OCI-LY7 (cell line): ENCODE results near the gene ZNF655.

ENCODE experiments used
- CTCF ChIP-seq: fragments of 200-600 bp; sonication (generic); conservative IDR thresholded peaks from 2 replicates; pipeline ENCODE4 v1.5.1; 2014; ENCODE audit warnings: mild to moderate bottlenecking, antibody characterized with exemption, low read length, moderate library complexity, mixed read lengths
- EZH2phosphoT487 ChIP-seq: fragments of 200-600 bp; sonication (generic); IDR thresholded peaks from 2 replicates; pipeline ENCODE4 v1.6.1; 2018; ENCODE audit warnings: low read depth, borderline replicate concordance, mild to moderate bottlenecking, mixed run types, antibody characterized with exemption, low read length, moderate library complexity, mixed read lengths

DNA sequence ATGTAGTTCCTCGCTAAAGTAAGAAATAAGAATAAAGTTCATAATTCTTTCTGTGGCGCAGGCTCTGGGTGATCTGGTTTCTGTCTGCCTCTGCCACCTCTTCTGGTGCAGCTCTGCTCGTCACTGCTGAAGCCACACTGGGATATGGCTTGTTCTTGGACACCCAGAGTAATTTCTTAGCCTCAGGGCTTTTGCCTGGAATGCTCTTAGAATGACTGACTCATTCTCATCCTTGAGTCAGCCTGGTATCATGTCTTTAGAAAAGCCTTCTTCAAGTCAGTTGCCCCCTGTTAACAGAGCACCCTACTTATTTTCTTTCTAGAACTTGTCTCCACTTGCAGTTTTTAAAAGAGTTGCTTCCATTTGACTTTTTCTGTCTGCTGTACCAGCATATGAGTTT, 60.3 kb downstream of the ZNF655 start:
- TF ChIP-seq CTCF (no peak), EZH2phosphoT487 (no peak)
